ENCODE measurements around the gene TMEM43.

DNA sequence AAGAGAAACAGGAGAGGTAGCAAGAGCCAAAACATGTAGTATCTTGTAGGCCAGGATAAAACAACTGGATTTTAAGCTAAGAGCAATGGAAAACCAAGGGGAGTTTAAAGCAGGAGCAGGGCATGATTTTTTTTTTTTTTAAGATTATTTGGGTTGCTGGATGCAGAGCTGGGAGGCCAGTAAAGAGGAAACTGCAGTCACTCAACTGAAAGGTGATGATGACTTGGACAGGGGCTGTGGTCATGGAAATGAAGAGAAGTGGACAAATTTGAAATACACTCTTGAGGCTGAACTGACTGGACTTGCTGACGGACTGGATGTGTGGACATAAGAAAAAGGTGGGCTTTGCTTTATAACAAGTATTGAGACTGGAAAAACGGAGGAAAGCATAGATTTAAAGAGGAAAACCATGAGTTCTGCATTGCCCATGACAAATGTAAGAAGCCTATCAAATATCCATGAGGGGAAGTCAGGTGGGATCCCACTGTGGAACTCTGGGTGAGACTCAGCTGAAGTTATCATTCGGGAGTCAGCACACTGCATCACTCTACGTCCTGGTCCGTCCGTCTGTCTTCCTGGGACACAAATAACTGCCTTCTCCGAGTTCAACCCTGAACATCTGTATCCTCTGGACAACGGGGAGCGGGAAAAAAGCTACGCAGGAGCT lies 52.9 kb downstream of the TMEM43 start:
- TF ChIP-seq JUNB (CRISPR knock-in tag; IDR thresholded peaks at IDR 0.05; ENCODE audit: borderline replicate concordance) (no peak), HOXA7 (CRISPR knock-in tag; IDR thresholded peaks at IDR 0.05) (no peak), ZFP37 (CRISPR knock-in tag; IDR thresholded peaks at IDR 0.05; ENCODE audit: borderline replicate concordance) (no peak), POGZ (CRISPR knock-in tag; IDR thresholded peaks at IDR 0.05) (no peak)
- TF ChIP-seq, protein P1, sequence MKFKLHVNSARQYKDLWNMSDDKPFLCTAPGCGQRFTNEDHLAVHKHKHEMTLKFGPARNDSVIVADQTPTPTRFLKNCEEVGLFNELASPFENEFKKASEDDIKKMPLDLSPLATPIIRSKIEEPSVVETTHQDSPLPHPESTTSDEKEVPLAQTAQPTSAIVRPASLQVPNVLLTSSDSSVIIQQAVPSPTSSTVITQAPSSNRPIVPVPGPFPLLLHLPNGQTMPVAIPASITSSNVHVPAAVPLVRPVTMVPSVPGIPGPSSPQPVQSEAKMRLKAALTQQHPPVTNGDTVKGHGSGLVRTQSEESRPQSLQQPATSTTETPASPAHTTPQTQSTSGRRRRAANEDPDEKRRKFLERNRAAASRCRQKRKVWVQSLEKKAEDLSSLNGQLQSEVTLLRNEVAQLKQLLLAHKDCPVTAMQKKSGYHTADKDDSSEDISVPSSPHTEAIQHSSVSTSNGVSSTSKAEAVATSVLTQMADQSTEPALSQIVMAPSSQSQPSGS (CRISPR knock-in tag; IDR thresholded peaks at IDR 0.05) = no peak
